Measurements from ENCODE around the gene ADIPOQ.
"Not testable (repeated sequence)": the region's sequence is repeated elsewhere in the genome, so short reads cannot be mapped to it uniquely, and the experiment has no call there.

ADIPOQ gene

GRCh38 chr3:186842426-186843038, at the start of gene ADIPOQ:
TSS of gene ADIPOQ (plus strand) at chr3:186842710. CDS start at chr3:186853059, 10,349 bp downstream.
- no peak for DNase-seq
- no peak for TF ChIP-seq GATA1 (IDR thresholded peaks at IDR 0.05; ENCODE audit: low read depth, low read length)
- no peak for TF ChIP-seq POLR2A (IDR thresholded peaks at IDR 0.05; ENCODE audit: low read length)

- no peak for DNase-seq
- TF ChIP-seq GATA1 (IDR thresholded peaks at IDR 0.05; ENCODE audit: low read depth, low read length) (no peak), POLR2A (IDR thresholded peaks at IDR 0.05; ENCODE audit: low read length) (no peak)
Observed at GRCh38 chr3:186798239-186798874, 44.2 kb upstream of the ADIPOQ start.

GRCh38 chr3:186800285-186800684, 42.2 kb upstream of the ADIPOQ start:
- no peak for DNase-seq
- TF ChIP-seq POLR2A (IDR thresholded peaks at IDR 0.05; ENCODE audit: low read length) (no peak), GATA1 (IDR thresholded peaks at IDR 0.05; ENCODE audit: low read depth, low read length) (no peak)

GRCh38 chr3:186802701-186803100, 39.8 kb upstream of the ADIPOQ start:
- TF ChIP-seq GATA1 (IDR thresholded peaks at IDR 0.05; ENCODE audit: low read depth, low read length) (no peak), POLR2A (IDR thresholded peaks at IDR 0.05; ENCODE audit: low read length) (no peak)
- no peak for DNase-seq

GRCh38 chr3:186803447-186803846, 39.1 kb upstream of the ADIPOQ start:
- not testable (repeated sequence) for DNase-seq

GRCh38 chr3:186806089-186807055, 36.1 kb upstream of the ADIPOQ start, which contains the start of gene RFC4:
TSS of gene RFC4 (minus strand) at chr3:186806482. CDS start at chr3:186804713, 1,769 bp downstream.
- DNase-seq, result peak; percentile 93
- TF ChIP-seq POLR2A (IDR thresholded peaks at IDR 0.05; ENCODE audit: low read length) (peak; percentile 94), GATA1 (IDR thresholded peaks at IDR 0.05; ENCODE audit: low read depth, low read length) (no peak)

- DNase-seq, result peak in 1 of 2 experiments; percentile 45
- TF ChIP-seq POLR2A (IDR thresholded peaks at IDR 0.05; ENCODE audit: low read length) (no peak), GATA1 (IDR thresholded peaks at IDR 0.05; ENCODE audit: low read depth, low read length) (no peak)
Observed at GRCh38 chr3:186807231-186807630, 35.3 kb upstream of the ADIPOQ start.

GRCh38 chr3:186810336-186810996, 32.0 kb upstream of the ADIPOQ start:
- no peak for TF ChIP-seq GATA1 (IDR thresholded peaks at IDR 0.05; ENCODE audit: low read depth, low read length)
- no peak for TF ChIP-seq POLR2A (IDR thresholded peaks at IDR 0.05; ENCODE audit: low read length)
- DNase-seq, result peak in 1 of 2 experiments; percentile 12

- not testable (repeated sequence) for DNase-seq
Observed at GRCh38 chr3:186811313-186811712, 31.2 kb upstream of the ADIPOQ start.

GRCh38 chr3:186814100-186814499, 28.4 kb upstream of the ADIPOQ start:
- no peak for TF ChIP-seq GATA1 (IDR thresholded peaks at IDR 0.05; ENCODE audit: low read depth, low read length)
- TF ChIP-seq POLR2A (IDR thresholded peaks at IDR 0.05; ENCODE audit: low read length), result no peak
- no peak for DNase-seq

GRCh38 chr3:186815435-186815834, 27.1 kb upstream of the ADIPOQ start:
- no peak for DNase-seq
- TF ChIP-seq GATA1 (IDR thresholded peaks at IDR 0.05; ENCODE audit: low read depth, low read length) (no peak), POLR2A (IDR thresholded peaks at IDR 0.05; ENCODE audit: low read length) (no peak)

GRCh38 chr3:186818516-186818915, 24.0 kb upstream of the ADIPOQ start:
- DNase-seq, result no peak
- TF ChIP-seq GATA1 (IDR thresholded peaks at IDR 0.05; ENCODE audit: low read depth, low read length) (no peak), POLR2A (IDR thresholded peaks at IDR 0.05; ENCODE audit: low read length) (no peak)

GRCh38 chr3:186818956-186819355, 23.6 kb upstream of the ADIPOQ start:
- TF ChIP-seq POLR2A (IDR thresholded peaks at IDR 0.05; ENCODE audit: low read length), result no peak
- no peak for TF ChIP-seq GATA1 (IDR thresholded peaks at IDR 0.05; ENCODE audit: low read depth, low read length)
- no peak for DNase-seq

Measured in erythroblast (primary cell).